Right forelimb (tissue), 1 donor: Measurements from ENCODE around the gene TLE5.

Experiments
- DNase-seq: peaks from one replicate; pipeline ENCODE4 v3.0.0-alpha.2; 2018

The TLE5 gene, protein sequence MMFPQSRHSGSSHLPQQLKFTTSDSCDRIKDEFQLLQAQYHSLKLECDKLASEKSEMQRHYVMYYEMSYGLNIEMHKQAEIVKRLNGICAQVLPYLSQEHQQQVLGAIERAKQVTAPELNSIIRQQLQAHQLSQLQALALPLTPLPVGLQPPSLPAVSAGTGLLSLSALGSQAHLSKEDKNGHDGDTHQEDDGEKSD

DNA sequence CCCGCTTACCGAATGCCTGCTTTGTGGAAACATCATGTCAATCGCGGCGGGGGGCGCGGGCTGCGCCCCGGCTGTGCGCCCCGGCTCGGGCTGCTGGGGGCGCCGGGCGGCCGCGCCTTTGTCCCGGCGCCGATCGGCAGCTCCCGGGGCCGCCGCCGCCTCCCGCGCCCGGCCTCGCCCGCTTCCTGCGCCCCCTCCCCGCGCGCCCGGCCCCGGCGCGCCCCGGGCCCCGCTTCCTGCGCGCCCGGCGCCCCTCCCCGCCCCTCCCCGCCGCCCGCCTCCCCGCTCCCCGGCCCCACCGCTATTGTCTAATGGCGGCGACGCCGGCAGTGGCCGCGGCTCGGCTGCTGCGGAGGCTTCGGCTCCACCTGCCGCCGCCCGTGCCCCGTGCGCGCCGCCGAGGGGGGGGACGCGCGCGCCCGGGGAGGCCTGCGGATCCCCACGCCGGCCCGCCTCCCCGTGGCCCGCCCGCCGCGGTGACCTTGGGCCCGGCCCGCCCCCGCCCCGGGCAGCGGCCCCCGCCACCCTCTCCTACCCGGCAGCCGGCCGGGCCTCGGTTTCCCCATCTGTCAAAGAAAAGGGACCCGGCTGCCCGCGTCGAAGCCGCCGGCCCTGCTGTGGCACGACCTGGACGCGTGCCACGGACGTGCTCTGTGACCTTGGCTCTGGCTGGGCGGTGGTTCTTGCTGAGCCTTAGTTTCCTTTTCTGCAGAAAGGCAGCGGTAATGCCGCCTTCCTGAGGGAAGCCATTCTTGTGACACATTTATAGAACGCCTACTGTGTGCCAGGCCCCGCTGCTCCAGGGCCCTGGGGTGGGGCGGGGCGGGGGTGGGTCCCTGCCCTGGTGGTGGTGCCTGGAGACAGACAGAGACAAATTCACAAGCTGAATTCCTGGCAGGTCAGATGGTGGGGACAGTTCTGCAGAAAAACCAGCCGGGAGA lies at the start of gene TLE5:
Gene TLE5, minus strand, starts transcription at position 331 of the 941 bp plus-strand sequence. Its CDS starts 295 bp downstream, at position 36.
- DNase-seq: peak; percentile 72

DNA sequence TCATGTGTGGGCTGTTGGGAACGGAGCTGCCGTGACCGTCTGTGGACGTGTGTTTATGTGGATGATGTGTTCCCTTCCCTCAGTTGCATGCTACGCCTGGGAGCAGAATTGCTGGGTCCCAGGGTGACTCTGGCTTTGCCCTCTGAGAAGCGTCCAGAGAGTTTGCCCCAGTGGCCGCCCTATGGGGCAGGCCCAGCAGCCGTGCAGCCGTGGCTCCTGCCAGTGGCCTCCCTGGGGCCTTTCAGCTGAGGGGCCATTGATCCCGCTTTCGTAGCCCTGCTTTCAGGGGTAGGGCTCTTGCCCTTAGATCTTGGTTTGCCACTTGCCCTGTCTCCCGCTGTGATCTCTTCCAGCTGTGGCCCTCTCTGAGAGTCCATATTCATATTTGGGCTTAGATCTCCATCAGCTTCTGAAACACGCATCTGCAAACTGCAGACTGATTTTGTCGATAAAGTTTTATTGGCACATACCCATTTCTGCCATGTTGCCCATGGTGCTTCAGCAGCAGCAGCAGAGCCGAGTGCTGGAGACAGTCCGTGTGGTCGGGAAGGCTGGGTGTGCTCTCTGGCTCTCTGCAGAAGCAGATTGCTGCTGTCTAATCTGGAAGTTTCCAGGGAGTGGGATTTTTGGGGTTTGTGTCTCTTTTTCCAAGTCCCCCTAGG lies 49.4 kb upstream of the TLE5 start:
- DNase-seq: no peak

DNA sequence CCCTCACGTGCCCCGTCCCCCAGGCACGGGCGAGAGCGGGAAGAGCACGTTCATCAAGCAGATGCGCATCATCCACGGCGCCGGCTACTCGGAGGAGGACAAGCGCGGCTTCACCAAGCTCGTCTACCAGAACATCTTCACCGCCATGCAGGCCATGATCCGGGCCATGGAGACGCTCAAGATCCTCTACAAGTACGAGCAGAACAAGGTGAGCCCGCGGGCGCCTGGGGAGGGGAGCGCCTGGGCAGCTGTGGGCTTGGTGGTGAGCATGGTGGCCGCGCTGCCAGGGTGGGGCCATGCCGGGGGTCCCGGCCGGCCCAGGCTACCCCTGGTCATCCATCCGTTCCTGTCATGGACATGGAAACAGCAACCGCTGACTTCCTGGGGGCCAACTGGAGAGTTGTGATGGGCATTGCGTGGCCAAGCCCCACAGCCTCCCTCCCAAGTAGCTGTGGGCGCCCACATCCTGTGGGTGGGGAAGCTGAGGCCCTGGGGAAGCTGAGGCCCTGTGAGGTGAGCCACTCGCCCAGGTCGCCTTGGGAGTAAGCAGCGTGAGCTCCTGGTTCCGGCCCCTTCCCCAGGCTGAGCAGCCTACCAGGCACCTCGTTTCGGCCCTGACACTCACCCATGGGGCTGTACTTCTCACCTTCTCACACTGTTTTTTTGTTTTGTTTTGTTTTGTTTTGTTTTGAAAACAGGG lies 48.0 kb upstream of the TLE5 start:
- no peak for DNase-seq

DNA sequence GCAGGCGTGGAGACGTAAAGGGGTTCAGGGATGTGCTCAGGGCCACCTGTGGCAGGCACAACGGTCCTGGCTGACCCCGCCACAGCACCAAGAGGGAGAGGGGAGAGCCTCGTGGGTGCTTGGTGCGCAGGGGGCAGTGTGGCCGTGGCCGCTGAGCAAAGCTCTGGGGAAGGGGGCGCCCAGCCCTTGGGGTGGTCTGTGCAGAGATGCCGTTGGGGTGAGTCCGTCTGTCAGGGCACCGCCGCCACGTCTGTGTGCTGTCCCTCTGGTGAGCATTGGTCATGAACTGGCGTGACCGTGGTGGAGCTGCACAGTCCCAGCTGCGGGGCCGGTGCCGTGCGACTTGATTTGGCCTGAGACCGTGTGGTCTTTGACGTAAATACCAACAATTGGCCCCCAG lies 47.2 kb upstream of the TLE5 start:
- DNase-seq: no peak

DNA sequence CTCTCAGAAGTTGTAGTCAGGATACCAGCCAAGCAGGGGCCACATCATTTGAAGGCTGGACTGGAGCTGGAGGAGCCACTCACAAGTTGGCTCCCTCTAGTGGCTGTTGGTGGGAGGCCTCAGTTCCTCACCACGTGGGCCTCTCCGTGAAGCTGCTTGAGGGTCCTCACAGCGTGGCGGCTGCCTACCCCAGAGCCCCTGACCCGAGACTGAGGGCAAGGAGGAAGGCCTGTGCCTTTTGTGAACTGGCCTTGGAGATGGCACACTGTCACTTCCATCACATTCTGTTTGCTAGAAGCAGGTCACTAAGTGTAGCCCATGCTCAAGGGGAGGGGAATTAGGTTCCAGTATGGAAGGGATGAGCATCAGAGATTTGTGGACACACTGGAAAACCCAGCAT lies 46.5 kb upstream of the TLE5 start:
- no peak for DNase-seq

DNA sequence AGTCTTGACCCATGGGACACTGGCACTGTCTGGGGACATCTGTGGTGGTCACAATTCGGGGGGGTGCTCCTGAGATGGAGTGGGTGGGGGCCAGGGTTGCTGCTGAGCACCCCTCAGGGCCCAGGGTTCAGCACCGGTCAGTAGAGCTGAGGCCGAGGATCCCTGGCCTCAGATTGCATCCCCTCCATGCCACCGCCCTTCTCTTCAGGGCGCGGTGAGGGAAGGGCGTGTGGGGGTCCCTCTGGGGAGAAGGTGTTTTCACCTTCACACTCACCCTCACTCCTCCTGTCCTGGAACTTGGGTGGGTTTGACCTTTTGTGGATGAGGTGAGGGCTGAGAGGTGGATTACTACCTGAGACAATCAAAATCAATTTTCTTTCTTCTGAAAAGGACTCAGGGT lies 45.4 kb upstream of the TLE5 start:
- no peak for DNase-seq

DNA sequence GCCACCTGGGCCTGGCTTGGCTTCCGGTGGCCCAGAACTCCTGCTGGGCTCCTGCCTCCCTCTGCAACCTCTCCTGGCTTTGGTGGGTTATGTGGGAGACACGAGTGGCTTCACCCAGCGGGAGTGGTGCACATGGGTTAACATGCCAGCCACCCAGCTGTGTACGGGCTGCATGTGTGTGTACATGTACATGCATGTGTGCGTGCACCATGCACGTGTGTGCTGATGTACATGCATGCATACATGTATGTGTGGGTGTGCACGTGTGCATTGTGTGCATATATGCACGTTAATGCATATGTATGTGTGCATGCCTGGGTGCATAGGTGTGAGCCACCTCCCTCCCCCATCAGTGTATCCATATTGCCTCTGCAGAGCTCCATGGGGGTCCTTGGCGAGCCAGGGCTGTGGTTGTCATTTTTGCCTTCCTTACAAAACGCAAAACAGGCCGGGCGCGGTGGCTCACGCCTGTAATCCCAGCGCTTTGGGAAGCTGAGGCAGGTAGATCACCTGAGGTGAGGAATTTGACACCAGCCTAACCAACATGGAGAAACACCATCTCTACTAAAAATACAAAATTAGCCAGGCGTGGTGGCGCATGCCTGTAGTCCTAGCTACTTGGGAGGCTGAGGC lies 44.3 kb upstream of the TLE5 start:
- DNase-seq: no peak

DNA sequence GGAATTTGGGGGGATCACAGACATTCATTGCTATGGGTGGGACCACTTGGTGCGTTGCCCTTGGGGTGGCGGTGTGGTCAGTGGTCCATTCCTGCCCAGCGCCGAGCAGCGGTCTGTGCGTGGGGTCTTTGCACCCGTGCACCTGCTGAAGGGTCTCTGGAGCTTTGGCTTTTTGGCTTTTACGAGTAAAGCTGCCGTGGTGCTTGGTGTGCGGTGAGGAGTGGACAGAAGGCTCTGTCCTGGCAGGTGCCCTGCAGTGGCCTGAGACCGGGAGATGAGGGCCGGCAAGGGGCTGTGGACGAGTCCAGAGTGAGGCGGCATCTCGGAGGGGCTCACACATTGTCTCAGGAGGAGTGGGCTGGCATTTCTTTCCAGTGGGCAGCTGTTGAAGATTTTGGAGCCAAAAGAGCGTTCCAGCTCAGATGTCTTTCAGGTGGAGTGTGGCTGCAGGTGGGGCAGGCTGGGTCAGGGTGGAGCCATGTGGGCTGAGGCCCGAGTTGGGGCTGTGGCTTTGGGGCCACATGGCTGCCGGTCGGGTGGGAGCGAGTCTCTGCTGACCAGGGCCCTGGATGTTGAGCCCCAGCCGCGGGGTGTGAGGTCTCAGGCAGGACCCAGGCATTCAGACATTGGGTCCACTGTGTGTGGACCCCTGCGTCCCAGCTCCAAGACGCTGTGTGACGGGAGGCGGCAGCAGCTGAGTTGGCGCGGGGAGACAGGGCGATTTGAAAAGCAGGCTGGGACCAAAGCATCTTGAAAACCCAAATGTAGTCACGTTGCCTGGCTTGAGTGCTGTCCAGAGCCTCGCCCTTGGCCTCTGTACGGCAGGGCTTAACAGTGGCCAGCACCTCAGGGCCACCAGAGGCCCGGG lies 43.6 kb upstream of the TLE5 start:
- no peak for DNase-seq

DNA sequence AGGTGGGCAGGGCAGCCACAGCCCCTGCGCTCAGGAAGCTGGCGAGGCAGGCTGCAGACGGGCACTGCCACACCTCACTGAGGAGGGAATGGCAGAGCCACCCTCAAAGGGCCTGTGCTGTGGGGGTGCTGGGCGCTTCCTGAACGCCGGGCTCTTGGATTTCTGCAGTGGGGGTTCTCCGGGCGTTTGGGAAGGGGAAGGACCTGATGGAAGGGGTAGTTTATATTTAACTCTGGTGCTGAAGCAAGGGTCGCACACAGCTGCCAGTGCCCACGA lies 42.4 kb upstream of the TLE5 start:
- DNase-seq: no peak

DNA sequence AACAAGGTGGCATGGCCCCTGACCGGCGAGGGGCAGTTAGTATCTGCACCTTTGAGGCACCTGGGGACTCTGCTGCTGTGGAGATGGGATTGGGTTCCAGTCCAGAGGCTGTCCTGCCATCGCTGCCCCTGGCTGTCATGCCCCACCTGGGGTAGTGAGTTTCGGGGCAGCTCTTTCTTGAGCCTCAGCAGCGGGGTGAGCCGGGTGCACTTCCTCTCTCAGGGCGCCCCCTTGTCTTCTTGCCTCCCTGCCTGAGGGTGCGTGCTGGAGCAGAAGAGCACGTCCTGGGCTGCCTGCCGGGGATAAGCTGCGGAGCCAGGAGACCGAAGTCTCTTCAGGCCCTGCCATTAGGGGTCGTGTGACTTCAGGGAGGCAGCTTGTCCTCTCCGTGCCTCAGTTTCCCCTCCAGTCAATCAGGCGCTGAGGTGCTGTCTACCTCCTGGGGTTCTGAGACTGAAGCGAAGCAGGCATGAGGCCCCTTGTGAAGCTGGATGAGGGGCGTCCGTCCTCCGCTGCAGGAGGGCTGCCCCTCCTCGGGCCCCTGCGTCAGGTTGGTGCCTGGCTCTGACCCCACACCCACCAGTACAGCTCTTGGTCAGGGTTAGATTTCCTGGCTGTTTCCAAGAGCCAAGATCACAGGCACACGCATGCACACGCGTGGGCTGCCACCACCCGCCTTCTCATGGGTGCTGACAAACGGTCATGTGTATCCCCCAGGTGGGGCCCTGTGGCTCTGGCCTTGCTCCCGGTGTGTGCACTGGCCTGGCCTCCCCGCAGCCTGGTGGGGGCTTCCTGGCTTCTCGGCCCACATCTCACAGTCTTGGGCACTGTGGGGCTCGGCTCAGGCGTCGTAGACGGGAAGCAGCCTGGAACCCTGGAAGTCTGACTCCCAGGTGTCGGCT lies 40.2 kb upstream of the TLE5 start:
- DNase-seq: no peak

DNA sequence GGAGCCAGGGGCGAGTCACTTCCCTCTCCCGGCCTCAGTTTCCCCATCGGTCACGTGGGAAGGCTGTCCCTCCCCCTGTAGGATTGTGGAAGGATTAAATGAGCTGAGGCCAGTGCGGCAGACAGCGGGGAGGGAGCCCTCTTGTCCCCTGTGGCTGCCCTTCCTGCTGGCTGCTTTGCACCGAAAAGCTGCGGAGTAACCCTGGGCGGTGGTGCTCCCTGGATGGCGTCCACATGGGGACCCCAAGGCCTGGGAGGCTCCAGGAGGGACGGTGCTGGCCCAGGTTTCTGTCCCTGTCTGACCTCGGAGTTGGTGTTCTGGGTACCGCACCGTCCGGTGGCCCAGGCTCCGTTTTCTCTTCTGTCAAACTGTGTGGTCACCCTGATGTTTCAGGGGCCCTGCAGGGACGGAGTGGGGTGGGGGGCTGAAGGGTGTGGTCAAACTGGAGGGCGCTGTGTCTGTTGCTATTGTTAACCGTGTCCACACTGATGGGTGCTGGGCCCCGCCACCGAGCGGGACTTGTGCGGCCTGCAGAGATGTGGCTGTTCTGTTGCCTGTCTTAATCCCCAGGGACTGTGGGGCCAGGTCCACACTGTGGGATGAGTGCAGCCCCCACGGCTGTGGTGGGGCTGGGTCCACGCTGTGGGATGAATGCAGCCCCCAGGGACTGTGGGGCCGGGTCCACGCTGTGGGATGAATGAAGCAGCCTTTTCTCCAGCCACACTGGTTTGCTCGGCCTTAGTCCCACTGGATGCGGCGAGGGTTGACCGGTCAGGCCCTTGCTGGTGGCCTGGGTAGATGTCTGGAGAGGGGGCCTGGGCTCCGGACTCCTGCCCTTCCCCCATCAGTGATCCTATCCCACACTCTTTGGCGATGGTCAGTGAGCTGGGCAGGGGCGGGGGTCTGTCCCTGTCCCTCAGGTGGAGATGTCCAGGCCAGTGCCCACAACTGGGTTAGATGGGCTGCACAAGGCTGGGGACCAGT lies 38.7 kb upstream of the TLE5 start:
- no peak for DNase-seq

DNA sequence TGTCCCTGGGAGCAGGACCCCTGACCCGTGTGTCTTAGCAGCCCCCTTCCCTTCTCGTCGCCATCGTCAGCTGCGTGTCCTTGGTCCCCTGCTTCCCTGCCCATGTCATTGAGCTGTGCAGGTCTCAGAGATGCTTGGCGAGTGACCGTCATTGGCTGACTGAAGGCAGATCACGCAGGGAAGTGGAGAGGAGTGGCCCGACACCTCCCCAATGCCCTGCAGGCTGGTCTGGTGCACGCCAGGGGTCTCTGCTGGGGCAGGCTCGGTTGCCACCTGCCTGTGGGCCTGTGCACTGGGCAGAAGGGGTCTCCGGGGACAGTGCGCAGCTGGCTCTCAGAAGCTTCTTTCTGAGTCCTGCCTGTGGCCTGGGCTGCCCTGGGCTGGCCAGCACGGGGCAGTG lies 38.0 kb upstream of the TLE5 start:
- no peak for DNase-seq

DNA sequence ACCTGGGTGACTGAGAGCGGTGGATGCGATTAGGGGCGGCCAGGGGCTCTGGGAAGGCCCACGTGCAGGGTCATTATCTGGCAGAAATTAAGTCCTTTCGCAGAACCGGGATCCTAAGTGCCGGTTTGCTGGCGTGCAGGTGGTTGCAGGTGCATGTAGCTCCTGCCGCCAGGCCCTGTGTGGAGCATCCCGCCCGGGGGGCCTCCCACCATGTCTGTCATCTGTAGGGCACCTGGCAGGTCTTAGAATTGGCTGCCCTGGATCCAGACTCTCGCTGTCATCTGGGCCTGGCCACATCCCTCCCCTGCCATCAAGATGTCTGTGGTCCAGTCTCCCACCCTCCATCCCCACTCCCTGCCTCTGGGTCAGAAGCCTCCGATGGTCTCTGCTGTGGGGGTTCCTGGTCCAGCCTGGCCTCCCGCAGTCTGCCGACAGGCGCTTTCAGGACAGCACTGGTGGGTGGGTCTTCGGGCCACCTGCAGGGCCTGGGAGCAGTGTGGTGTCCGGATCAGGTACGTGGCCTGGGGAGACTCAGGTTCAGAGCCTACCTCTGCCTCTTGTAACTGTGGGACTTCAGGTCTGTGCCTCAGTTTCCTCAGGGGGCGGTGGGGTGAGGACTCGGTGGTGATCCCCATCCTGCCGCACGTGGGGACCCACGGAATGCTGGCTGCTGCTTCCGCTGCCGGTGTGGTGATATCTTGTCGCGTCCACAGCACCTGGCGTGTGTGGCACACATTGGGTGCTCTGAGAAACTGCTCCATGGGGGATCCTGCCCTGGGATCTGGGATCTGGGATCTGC lies 37.3 kb upstream of the TLE5 start:
- DNase-seq: no peak

DNA sequence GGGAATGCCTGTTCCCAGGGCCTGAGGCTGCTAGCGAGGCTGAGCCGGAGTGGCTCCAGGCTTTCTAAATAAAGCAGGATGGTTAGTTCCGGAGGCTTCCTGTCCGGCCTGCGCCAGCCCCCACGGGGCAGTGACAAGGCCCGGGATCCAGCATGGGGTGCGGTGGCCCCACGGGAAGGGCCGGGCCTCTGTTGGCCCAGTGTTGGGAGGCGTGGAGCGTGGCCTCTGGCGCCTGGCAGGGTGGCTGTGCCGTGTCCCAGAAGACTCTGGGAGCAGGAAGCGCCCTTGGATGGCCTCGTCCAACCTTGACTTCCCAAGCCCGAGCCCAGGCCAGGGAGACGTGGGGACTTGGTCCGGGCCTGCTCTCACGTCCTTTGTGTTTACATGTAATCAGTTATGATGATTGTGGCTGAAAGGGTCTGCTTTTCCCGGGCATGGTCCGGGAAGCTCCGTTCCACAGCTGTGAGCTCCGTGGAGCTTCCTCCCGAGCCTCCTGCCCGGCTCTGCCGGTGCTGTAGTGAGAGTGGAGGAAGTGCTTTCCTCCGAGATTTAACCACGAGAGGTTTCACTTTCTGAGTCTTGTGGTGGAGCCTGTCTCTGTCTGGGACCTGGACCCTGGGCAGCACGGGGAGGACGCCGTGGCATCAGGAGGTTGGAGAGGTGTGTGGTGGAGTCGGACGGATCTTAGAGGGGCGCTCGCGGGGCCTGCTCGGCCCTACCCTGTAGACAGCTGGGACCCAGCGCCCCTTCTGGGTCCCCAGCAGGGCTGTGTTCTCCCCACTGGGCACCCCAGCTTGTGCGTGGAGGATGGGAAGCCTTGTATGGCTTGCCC lies 36.4 kb upstream of the TLE5 start:
- no peak for DNase-seq

DNA sequence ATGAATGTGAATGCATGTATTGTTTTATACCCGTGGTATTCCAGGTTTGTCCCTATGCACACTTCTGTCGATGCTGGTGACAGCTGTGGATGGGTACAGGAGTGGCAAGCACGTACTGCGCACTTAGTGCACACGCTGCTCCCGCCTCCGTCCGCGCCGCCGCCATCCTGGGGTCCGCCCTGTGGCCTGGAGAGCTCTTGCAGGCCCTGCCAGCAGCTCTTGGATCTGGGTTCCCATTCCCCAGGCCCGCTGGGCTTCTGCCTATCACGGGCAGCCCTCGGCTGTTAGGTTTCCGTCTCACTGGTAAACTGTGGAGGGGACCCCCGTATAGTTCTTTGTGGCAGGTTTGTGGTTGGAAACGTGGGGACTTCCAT lies 35.8 kb upstream of the TLE5 start:
- DNase-seq: no peak

DNA sequence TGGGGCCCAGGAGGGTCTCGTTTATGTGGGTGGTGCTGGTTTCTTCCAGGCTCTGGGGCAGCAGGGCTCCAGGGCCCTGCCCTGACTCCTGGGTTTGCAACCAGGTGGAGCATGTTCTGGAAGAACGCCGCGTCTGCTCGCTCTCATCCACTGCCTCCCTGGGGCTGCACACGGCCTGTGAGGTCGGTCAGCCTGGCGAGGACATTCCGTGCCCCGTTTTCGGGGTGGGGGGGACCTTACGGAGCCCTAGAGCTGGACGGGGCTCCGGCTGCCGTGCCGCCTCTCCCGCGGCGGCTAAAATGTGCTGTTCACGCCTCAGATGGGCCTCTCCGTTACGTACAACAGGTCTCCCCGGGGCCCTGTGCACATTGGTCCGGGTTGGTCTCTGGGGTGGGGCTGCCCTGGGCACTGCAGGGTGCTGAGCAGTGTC lies 35.2 kb upstream of the TLE5 start:
- DNase-seq: no peak

DNA sequence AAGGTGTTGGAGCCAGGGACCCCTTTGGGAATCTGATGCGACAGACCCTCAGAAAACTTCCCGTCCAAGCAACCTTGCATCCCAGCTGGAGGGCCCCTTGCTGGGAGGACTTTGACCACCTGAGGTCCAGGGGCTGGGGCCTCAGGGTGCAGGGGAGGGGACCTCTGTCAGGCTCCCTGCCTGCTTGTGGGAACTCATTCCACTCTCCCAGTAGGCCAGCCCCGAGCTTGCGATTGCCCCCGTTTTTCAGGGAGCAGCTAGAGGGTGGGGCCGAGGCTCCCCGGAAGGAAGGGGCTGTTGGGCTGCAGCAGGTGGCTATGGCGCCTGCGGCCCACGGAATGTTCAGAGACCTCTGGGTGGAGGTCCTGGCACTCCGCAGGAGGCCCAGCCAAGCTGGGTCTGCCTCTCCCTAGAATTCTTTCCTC lies 34.6 kb upstream of the TLE5 start:
- DNase-seq: no peak
